Neural cell (in vitro differentiated cells): Measurements from ENCODE around the gene COL25A1. TPM values are rescaled to one million over a fixed set of nuclear protein-coding genes. Genes with fewer than 3 reads are reported as not detected.
A peak's percentile ranks its signal among the peaks of the same experiment; 100 is the strongest.

ENCODE experiments used
- H2AFZ ChIP-seq: fragments of 200-600, 300-800 bp; sonication (generic), shearing (Covaris generic); 2 replicates; pipeline ENCODE4 v1.6.0; 2014; ENCODE audit warnings: low read depth, mild to moderate bottlenecking, antibody characterized with exemption, low read length, moderate library complexity
- H3F3A ChIP-seq: fragments of 200-600 bp; shearing (Covaris generic); 2 replicates; pipeline ENCODE4 v1.6.1; 2016; ENCODE audit warnings: mild to moderate bottlenecking, moderate library complexity, mixed read lengths, antibody characterized with exemption, low read length; ENCODE audit not compliant: insufficient read depth, poor library complexity, severe bottlenecking
- H3K27ac ChIP-seq: fragments of 200-600, 300-800 bp; sonication (generic), shearing (Covaris generic); 2 replicates; pipeline ENCODE4 v1.5.1; 2014; ENCODE audit warnings: mild to moderate bottlenecking, low read length, moderate library complexity
- H3K27me3 ChIP-seq: fragments of 300-800, 200-600 bp; sonication (generic), shearing (Covaris generic); 2 replicates; pipeline ENCODE4 v1.6.0; 2014; ENCODE audit warnings: mild to moderate bottlenecking, low read depth, low read length, moderate library complexity; ENCODE audit not compliant: insufficient read depth
- H3K36me3 ChIP-seq: fragments of 300-800, 200-600 bp; sonication (generic), shearing (Covaris generic); 2 replicates; pipeline ENCODE4 v1.5.1; 2014; ENCODE audit warnings: mild to moderate bottlenecking, antibody characterized with exemption, low read length, moderate library complexity; ENCODE audit not compliant: insufficient read depth
- H3K4me2 ChIP-seq: fragments of 300-800, 200-600 bp; sonication (generic), shearing (Covaris generic); 2 replicates; pipeline ENCODE4 v1.6.0; 2014; ENCODE audit warnings: mild to moderate bottlenecking, low read length
- H3K4me3 ChIP-seq: fragments of 300-800, 200-600 bp; sonication (generic), shearing (Covaris generic); 2 replicates; pipeline ENCODE4 v1.5.1; 2014; ENCODE audit warnings: mild to moderate bottlenecking, low read length, moderate library complexity
- H3K79me2 ChIP-seq: fragments of 200-600 bp; shearing (Covaris generic); replicated peaks from 2 replicates; pipeline ENCODE4 v1.6.0; 2014; ENCODE audit warnings: mild to moderate bottlenecking, low read length, moderate library complexity; ENCODE audit not compliant: insufficient read depth
- H3K9ac ChIP-seq: fragments of 300-800, 200-600 bp; sonication (generic), shearing (Covaris generic); 2 replicates; pipeline ENCODE4 v1.6.1; 2016; ENCODE audit warnings: mild to moderate bottlenecking, low read length, mixed read lengths
- H3K9me2 ChIP-seq: fragments of 200-600 bp; shearing (Covaris generic); 2 replicates; pipeline ENCODE4 v1.6.1; 2016; ENCODE audit warnings: mild to moderate bottlenecking, low read length, mixed read lengths; ENCODE audit not compliant: insufficient read depth
- H3K9me3 ChIP-seq: fragments of 200-600, 300-800 bp; sonication (generic), shearing (Covaris generic); 2 replicates; pipeline ENCODE4 v1.6.1; 2016; ENCODE audit warnings: mild to moderate bottlenecking, mixed run types, low read length, moderate library complexity, mixed read lengths
- H4K20me1 ChIP-seq: fragments of 200-600 bp; shearing (Covaris generic); 2 replicates; pipeline ENCODE4 v1.6.1; 2016; ENCODE audit warnings: mild to moderate bottlenecking, mixed run types; ENCODE audit not compliant: insufficient read depth
- EP300 ChIP-seq: fragments of 450-650 bp; conservative IDR thresholded peaks from 2 replicates; pipeline ENCODE4 v1.6.1; 2014; ENCODE audit warnings: antibody characterized with exemption, mild to moderate bottlenecking, moderate library complexity; ENCODE audit not compliant: poor library complexity, severe bottlenecking
- EZH2 ChIP-seq: fragments of 200-600, 300-800 bp; shearing (Covaris generic), sonication (generic); IDR thresholded peaks from 2 replicates; pipeline ENCODE4 v1.6.1; 2014; ENCODE audit warnings: antibody characterized with exemption, low read length, borderline replicate concordance, mild to moderate bottlenecking; ENCODE audit not compliant: insufficient read depth, poor library complexity, severe bottlenecking
- MXI1 ChIP-seq: fragments of 450-650 bp; conservative IDR thresholded peaks from 2 replicates; pipeline ENCODE4 v1.6.1; 2014; ENCODE audit warnings: antibody characterized with exemption, mild to moderate bottlenecking; ENCODE audit not compliant: poor library complexity, severe bottlenecking
- POLR2AphosphoS5 ChIP-seq: IDR thresholded peaks from 2 replicates; pipeline ENCODE4 v1.6.1; 2012
- RAD21 ChIP-seq: fragments of 450-650 bp; conservative IDR thresholded peaks from 2 replicates; pipeline ENCODE4 v1.6.1; 2014; ENCODE audit warnings: antibody characterized with exemption, mild to moderate bottlenecking, moderate library complexity
- SMC3 ChIP-seq: fragments of 450-650 bp; conservative IDR thresholded peaks from 2 replicates; pipeline ENCODE4 v1.6.1; 2014; ENCODE audit warnings: antibody characterized with exemption, mild to moderate bottlenecking, moderate library complexity; ENCODE audit not compliant: poor library complexity
- TAF1 ChIP-seq: IDR thresholded peaks from 2 replicates; pipeline ENCODE4 v1.6.1; 2012; ENCODE audit warnings: low read depth
- polyA plus RNA-seq: library from polyadenylated mRNA; depleted of rRNA; stranded (reverse); fragments of >200 nt; gene quantifications from 2 replicates; pipeline ENCODE4 v1.2.3, GENCODE V29; 2014
- TF ChIP-seq, protein P1 (sequence below): IDR thresholded peaks from 2 replicates; pipeline ENCODE4 v1.6.1; 2012; ENCODE audit warnings: borderline replicate concordance
- TF ChIP-seq, protein P2 (sequence below): fragments of 450-650 bp; IDR thresholded peaks from 2 replicates; pipeline ENCODE4 v1.5.1; 2014; ENCODE audit warnings: antibody characterized with exemption, mild to moderate bottlenecking, moderate library complexity; ENCODE audit not compliant: poor library complexity, severe bottlenecking

COL25A1 gene
- polyA plus RNA-seq, 1 donor from 2014 or later, result 32.3 TPM

DNA sequence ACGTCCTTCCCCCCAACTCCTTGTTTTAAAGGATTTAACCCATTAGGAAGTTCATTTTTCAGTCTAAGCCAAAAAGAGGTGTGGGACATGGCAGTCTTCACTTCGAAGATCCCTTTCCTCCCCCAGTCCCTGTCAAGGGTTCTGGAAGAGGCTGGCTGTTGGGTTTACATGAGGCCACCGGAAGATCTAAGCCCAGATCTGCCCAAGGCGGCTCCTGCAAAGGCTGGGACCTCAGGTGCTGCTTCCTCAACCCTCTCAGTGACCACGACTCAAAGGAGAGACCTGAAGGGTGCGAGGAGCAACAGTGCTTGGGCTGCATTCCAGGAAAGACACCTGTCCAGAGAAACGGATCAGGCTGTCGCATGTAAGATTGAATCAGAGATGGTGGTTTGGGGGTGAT lies 516.1 kb downstream of the COL25A1 start:
- Histone ChIP-seq H3F3A (no peaks in the 10 kb centered on the region), H2AFZ (no peak overlapping the region)

DNA sequence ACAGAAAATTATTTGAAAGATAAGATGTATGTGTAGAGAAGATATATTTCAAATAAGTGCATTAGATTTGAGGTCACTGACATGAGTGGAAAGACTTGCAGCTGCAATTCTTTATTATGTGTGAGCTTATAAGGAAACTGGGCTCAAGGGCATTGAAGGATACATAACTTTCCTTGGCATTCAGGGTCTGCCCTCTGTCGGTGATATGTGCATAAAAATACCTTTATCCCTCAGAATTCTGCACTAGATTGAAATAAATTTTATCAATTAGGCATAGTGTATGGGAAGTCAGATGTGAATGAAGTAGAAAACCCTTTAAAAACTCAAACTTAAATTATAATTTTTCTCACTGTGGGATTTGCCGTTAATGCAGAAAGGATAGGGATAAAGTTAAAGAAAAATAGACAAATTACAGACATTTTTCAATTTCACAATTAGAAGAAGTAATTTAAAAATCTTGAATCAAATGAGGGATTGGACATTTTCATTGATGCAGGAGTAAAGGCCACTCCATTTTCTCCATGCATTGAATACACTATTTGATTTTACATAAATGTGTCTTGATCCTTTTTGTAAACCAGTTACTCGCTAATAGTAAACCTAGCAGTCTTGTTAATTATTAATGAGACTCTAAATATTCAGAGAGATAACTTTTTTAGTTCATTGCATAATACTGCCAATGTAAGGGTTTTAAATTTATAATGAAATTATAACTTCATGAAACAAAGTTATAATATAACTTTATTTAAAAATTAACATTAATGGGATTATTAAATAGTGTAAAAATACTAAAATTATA lies 518.6 kb downstream of the COL25A1 start:
- H3F3A ChIP-seq, result no peaks in the 10 kb centered on the region
- H3K79me2 ChIP-seq, result no peaks in the 10 kb centered on the region
- H4K20me1 ChIP-seq, result no peaks in the 10 kb centered on the region
- no peak overlapping the region for H2AFZ ChIP-seq
- H3K9me3 ChIP-seq, result no peaks in the 10 kb centered on the region
- H3K27me3 ChIP-seq, result no peaks in the 10 kb centered on the region
- no peak overlapping the region for H3K4me2 ChIP-seq
- H3K9me2 ChIP-seq, result no peaks in the 10 kb centered on the region
- H3K27ac ChIP-seq, result no peak overlapping the region
- TF ChIP-seq, protein P1, sequence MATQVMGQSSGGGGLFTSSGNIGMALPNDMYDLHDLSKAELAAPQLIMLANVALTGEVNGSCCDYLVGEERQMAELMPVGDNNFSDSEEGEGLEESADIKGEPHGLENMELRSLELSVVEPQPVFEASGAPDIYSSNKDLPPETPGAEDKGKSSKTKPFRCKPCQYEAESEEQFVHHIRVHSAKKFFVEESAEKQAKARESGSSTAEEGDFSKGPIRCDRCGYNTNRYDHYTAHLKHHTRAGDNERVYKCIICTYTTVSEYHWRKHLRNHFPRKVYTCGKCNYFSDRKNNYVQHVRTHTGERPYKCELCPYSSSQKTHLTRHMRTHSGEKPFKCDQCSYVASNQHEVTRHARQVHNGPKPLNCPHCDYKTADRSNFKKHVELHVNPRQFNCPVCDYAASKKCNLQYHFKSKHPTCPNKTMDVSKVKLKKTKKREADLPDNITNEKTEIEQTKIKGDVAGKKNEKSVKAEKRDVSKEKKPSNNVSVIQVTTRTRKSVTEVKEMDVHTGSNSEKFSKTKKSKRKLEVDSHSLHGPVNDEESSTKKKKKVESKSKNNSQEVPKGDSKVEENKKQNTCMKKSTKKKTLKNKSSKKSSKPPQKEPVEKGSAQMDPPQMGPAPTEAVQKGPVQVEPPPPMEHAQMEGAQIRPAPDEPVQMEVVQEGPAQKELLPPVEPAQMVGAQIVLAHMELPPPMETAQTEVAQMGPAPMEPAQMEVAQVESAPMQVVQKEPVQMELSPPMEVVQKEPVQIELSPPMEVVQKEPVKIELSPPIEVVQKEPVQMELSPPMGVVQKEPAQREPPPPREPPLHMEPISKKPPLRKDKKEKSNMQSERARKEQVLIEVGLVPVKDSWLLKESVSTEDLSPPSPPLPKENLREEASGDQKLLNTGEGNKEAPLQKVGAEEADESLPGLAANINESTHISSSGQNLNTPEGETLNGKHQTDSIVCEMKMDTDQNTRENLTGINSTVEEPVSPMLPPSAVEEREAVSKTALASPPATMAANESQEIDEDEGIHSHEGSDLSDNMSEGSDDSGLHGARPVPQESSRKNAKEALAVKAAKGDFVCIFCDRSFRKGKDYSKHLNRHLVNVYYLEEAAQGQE, result no peak
- TF ChIP-seq RAD21 (no peak), EZH2 (no peak), TAF1 (no peak), MXI1 (no peak), SMC3 (no peak), POLR2AphosphoS5 (no peak), EP300 (no peak)
- TF ChIP-seq, protein P2, sequence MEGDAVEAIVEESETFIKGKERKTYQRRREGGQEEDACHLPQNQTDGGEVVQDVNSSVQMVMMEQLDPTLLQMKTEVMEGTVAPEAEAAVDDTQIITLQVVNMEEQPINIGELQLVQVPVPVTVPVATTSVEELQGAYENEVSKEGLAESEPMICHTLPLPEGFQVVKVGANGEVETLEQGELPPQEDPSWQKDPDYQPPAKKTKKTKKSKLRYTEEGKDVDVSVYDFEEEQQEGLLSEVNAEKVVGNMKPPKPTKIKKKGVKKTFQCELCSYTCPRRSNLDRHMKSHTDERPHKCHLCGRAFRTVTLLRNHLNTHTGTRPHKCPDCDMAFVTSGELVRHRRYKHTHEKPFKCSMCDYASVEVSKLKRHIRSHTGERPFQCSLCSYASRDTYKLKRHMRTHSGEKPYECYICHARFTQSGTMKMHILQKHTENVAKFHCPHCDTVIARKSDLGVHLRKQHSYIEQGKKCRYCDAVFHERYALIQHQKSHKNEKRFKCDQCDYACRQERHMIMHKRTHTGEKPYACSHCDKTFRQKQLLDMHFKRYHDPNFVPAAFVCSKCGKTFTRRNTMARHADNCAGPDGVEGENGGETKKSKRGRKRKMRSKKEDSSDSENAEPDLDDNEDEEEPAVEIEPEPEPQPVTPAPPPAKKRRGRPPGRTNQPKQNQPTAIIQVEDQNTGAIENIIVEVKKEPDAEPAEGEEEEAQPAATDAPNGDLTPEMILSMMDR, result peak; percentile 27
- H3K9ac ChIP-seq, result no peak overlapping the region
- H3K36me3 ChIP-seq, result no peaks in the 10 kb centered on the region
- H3K4me3 ChIP-seq, result no peak overlapping the region

More for the DNA sequence above, 516.1 kb downstream of the COL25A1 start:
- Histone ChIP-seq H3K27ac (no peak overlapping the region), H3K9ac (no peak overlapping the region), H3K9me2 (no peaks in the 10 kb centered on the region), H3K4me2 (no peak overlapping the region), H3K27me3 (no peaks in the 10 kb centered on the region), H3K36me3 (no peaks in the 10 kb centered on the region), H3K9me3 (no peaks in the 10 kb centered on the region), H4K20me1 (no peaks in the 10 kb centered on the region), H3K4me3 (no peak overlapping the region), H3K79me2 (no peaks in the 10 kb centered on the region)
- TF ChIP-seq MXI1, result no peak
